Activated CD8-positive, alpha-beta T cell treated with anti-CD3 and anti-CD28 coated beads for 36 hours (primary cell): ENCODE data around the gene NHP2. TPM values are rescaled to one million over a fixed set of nuclear protein-coding genes. Genes with fewer than 3 reads are reported as not detected.

Experiments
- ATAC-seq: fragments of 200-7000 bp; cut with Tn5 transposase; one replicate; pipeline ENCODE4 v1.10.0; 2021; ENCODE audit warnings: mild to moderate bottlenecking, moderate library complexity
- CTCF ChIA-PET: fragments of 350-600 bp; sonication (Branson Sonifier 250); formaldehyde crosslinking; loops from one replicate; lab custom pipeline; 2021; ENCODE audit warnings: antibody characterized with exemption; lab: Charles Lee
- POLR2A ChIA-PET: fragments of 350-600 bp; sonication (Branson Sonifier 250); formaldehyde crosslinking; loops from one replicate; lab custom pipeline; 2021; ENCODE audit warnings: antibody characterized with exemption; lab: Charles Lee
- DNase-seq: peaks from one replicate; pipeline ENCODE4 v3.0.0-alpha.2; 2020
- H3K27ac Mint-ChIP-seq: one replicate; pipeline ENCODE4 v1.8.0; 2021; ENCODE audit warnings: mild to moderate bottlenecking, mixed read lengths
- H3K27me3 Mint-ChIP-seq: one replicate; pipeline ENCODE4 v1.8.0; 2021; ENCODE audit warnings: mixed read lengths
- H3K36me3 Mint-ChIP-seq: one replicate; pipeline ENCODE4 v1.8.0; 2021; ENCODE audit warnings: low read depth, mixed read lengths
- H3K4me1 Mint-ChIP-seq: one replicate; pipeline ENCODE4 v1.8.0; 2021; ENCODE audit warnings: low read depth, mixed read lengths
- H3K4me3 Mint-ChIP-seq: one replicate; pipeline ENCODE4 v1.8.0; 2021; ENCODE audit warnings: mild to moderate bottlenecking, moderate library complexity, mixed read lengths
- H3K9me3 Mint-ChIP-seq: one replicate; pipeline ENCODE4 v1.8.0; 2021; ENCODE audit warnings: mixed read lengths
- intact Hi-C: fragments of 100-400 bp; cut with micrococcal nuclease; formaldehyde crosslinking; loops from one replicate; pipeline ENCODE4 v1.10.0; 2022
- total RNA-seq, 2 experiments: library from RNA; stranded (reverse); gene quantifications; one replicate each; pipeline ENCODE4 v1.2.3, GENCODE V29; 2021
- TF ChIP-seq, protein P1 (sequence below): fragments of 200-600 bp; IDR thresholded peaks from one replicate; pipeline ENCODE4 v1.8.0; 2022; ENCODE audit warnings: antibody characterized with exemption, mild to moderate bottlenecking

The NHP2 gene
- total RNA-seq, 2 experiments from 2014 or later: 287 to 296 TPM

DNA sequence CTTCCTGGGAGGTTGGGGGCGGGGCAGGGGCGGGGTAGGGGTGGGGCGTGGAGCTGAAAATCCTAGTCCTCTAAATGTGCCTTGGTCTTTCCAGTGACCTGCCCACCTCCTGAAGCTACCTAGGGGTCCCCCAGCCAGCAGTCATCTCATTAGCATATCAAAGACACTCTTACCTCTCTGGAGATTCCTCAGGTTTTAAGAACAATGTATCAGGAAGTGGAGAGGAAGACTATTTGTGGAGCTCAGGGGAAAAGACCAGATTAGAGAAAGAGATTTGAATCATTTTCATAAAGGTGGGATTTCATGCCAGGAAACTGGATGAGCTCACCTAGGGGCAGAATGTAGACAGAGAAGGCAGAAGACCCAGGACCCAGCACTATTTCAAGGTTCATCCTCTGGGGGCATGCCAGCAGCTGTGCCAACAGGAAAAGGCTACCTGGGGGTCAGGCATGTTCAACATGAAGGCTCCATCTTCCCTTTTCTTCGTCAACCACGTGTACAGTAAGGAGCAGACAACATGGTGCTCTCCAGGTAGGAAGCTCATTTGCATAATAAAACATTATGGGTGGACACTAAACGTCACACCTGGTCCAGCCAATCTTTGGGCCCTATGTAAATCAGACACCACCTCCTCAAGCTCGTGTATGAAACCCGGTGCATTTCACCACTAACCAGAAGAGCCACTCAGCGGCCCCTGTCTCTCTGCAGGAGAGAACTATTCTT is 26.6 kb upstream of the NHP2 start:
- TF ChIP-seq, protein P1, sequence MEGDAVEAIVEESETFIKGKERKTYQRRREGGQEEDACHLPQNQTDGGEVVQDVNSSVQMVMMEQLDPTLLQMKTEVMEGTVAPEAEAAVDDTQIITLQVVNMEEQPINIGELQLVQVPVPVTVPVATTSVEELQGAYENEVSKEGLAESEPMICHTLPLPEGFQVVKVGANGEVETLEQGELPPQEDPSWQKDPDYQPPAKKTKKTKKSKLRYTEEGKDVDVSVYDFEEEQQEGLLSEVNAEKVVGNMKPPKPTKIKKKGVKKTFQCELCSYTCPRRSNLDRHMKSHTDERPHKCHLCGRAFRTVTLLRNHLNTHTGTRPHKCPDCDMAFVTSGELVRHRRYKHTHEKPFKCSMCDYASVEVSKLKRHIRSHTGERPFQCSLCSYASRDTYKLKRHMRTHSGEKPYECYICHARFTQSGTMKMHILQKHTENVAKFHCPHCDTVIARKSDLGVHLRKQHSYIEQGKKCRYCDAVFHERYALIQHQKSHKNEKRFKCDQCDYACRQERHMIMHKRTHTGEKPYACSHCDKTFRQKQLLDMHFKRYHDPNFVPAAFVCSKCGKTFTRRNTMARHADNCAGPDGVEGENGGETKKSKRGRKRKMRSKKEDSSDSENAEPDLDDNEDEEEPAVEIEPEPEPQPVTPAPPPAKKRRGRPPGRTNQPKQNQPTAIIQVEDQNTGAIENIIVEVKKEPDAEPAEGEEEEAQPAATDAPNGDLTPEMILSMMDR: no peak
- Mint-ChIP-seq H3K4me1 (peaks cover 7% of the 10 kb centered on the region), H3K27me3 (peaks cover 2% of the 10 kb centered on the region), H3K27ac (no peak overlapping the region), H3K4me3 (no peak overlapping the region), H3K9me3 (no peaks in the 10 kb centered on the region), H3K36me3 (no peaks in the 10 kb centered on the region)
- intact Hi-C loops: no loop called here
- ChIA-PET CTCF (interaction anchor here (1.8 kb wide), 1 partner anchor 105 kb away, joined by 5 read pairs; no protein-coding TSS in a partner anchor), POLR2A (interaction anchor here (0.8 to 1.1 kb wide), 4 partner anchors 24 to 49 kb away, joined by 3 to 5 read pairs (median 4); partner anchors contain the start of gene HNRNPAB)
- DNase-seq (no peak), ATAC-seq (no peak)

DNA sequence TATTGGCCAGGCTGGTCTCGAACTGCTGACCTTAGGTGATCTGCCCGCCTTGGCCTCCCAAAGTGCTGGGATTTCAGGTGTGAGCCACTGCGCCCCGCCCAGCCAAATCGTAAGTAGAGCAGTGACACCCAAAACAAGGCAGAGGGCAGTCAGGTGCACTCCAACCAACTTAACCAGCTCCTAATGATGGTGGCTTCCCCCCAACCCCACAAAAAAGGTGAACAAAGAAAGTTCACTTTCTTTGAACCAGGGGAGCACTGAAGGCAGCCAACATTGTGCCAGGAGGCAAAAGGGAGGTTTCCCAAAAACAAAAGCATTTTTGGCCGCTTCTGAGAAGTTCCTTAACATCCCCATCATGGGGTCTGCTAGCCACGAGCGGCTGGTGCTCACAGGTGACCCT is 23.9 kb upstream of the NHP2 start:
- no peak overlapping the region for H3K4me3 Mint-ChIP-seq
- no peaks in the 10 kb centered on the region for H3K36me3 Mint-ChIP-seq
- POLR2A ChIA-PET: interaction anchor here (1.9 kb wide), 1 partner anchor 27 kb away, joined by 7 read pairs; the partner anchor contains the start of gene HNRNPAB
- H3K27me3 Mint-ChIP-seq: peaks cover 2% of the 10 kb centered on the region
- ATAC-seq: no peak
- TF ChIP-seq, protein P1: no peak
- CTCF ChIA-PET: interaction anchor here (1.4 kb wide), 1 partner anchor 102 kb away, joined by 3 read pairs; no protein-coding TSS in a partner anchor
- intact Hi-C loops: no loop called here
- no peaks in the 10 kb centered on the region for H3K9me3 Mint-ChIP-seq
- H3K27ac Mint-ChIP-seq: no peak overlapping the region
- H3K4me1 Mint-ChIP-seq: peaks cover 7% of the 10 kb centered on the region
- no peak for DNase-seq

DNA sequence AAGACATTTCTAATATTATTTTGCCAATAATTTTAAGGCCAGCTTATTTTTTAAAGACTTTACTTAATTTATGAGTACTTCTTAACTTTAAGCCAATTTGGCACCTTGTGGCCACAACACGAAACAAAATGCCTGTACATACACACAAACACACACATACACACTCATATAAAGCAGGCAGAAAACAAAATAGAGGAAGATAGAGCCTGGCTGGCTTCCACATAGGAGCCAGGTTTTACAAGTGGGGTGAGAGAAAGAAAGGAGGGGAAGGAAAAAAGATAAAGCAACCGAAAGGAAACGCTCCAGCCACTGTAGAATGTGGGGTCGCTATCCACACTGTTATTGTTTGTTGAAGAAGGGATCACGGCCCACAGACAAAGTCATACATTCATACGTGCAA is 23.1 kb upstream of the NHP2 start:
- Mint-ChIP-seq H3K36me3 (no peaks in the 10 kb centered on the region), H3K27me3 (peaks cover 2% of the 10 kb centered on the region), H3K27ac (no peak overlapping the region), H3K9me3 (no peaks in the 10 kb centered on the region), H3K4me1 (no peaks in the 10 kb centered on the region), H3K4me3 (no peak overlapping the region)
- ChIA-PET POLR2A (interaction anchor here (1.9 kb wide), 1 partner anchor 28 kb away, joined by 7 read pairs; the partner anchor contains the start of gene HNRNPAB), CTCF (interaction anchor here (1.4 kb wide), 1 partner anchor 101 kb away, joined by 3 read pairs; no protein-coding TSS in a partner anchor)
- TF ChIP-seq, protein P1: no peak
- intact Hi-C loops: no loop called here
- ATAC-seq: no peak
- no peak for DNase-seq

DNA sequence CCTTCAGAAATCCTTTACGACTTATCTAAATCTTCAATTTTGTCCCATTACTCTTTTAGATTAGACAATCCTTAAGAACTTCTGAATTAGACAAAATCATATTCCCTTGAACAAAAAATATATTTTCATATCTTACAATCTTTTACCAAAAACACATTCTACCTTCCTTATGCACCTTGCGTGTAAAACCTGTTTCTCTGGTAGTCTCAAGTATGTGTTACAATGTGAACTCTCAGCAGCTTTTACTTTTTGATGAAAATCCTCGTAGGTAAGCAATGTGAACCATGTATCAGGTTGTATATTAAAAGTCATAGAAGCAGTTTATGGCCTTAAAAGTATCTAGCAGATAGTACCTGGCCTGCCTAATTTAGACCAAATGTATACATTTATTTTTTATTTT is 20.8 kb upstream of the NHP2 start:
- ATAC-seq (no peak), DNase-seq (no peak)
- ChIA-PET POLR2A (no interaction called here), CTCF (interaction anchor here (2.9 kb wide), 1 partner anchor 99 kb away, joined by 12 read pairs; no protein-coding TSS in a partner anchor)
- H3K27me3 Mint-ChIP-seq: peaks cover 2% of the 10 kb centered on the region
- no peaks in the 10 kb centered on the region for H3K36me3 Mint-ChIP-seq
- no peak overlapping the region for H3K27ac Mint-ChIP-seq
- no peak overlapping the region for H3K4me3 Mint-ChIP-seq
- no peaks in the 10 kb centered on the region for H3K9me3 Mint-ChIP-seq
- intact Hi-C loops: no loop called here
- H3K4me1 Mint-ChIP-seq: no peaks in the 10 kb centered on the region
- TF ChIP-seq, protein P1: no peak

DNA sequence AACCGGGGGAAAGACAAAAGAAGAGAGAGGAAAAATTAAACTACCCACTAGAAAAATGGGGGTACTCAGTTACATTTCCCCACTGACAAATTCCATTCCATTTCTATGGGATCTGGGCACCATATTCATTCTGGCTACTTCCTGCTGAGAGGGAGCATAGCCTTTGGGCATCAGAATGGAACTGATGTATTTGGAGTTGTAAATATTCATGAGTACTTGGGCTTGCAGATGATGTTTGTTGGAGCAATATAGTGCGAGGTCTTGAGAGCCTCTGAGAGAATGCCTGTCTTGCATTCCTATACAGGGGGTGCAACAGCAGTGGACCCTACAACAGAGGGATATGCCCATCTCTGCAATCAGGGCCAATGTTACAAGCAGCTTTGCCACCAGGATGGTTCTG is 16.8 kb upstream of the NHP2 start:
- H3K36me3 Mint-ChIP-seq: no peaks in the 10 kb centered on the region
- DNase-seq: no peak
- H3K4me3 Mint-ChIP-seq: no peak overlapping the region
- TF ChIP-seq, protein P1: no peak
- H3K27me3 Mint-ChIP-seq: no peaks in the 10 kb centered on the region
- no peaks in the 10 kb centered on the region for H3K9me3 Mint-ChIP-seq
- ChIA-PET POLR2A (interaction anchor here (0.6 kb wide), 1 partner anchor 101 kb away, joined by 3 read pairs; no protein-coding TSS in a partner anchor), CTCF (interaction anchor here (1.3 kb wide), 1 partner anchor 94 kb away, joined by 5 read pairs; no protein-coding TSS in a partner anchor)
- H3K4me1 Mint-ChIP-seq: no peaks in the 10 kb centered on the region
- intact Hi-C loops: no loop called here
- ATAC-seq: no peak
- H3K27ac Mint-ChIP-seq: no peak overlapping the region
